Measurements from ENCODE around the gene FAM117B.

FAM117B gene

DNA sequence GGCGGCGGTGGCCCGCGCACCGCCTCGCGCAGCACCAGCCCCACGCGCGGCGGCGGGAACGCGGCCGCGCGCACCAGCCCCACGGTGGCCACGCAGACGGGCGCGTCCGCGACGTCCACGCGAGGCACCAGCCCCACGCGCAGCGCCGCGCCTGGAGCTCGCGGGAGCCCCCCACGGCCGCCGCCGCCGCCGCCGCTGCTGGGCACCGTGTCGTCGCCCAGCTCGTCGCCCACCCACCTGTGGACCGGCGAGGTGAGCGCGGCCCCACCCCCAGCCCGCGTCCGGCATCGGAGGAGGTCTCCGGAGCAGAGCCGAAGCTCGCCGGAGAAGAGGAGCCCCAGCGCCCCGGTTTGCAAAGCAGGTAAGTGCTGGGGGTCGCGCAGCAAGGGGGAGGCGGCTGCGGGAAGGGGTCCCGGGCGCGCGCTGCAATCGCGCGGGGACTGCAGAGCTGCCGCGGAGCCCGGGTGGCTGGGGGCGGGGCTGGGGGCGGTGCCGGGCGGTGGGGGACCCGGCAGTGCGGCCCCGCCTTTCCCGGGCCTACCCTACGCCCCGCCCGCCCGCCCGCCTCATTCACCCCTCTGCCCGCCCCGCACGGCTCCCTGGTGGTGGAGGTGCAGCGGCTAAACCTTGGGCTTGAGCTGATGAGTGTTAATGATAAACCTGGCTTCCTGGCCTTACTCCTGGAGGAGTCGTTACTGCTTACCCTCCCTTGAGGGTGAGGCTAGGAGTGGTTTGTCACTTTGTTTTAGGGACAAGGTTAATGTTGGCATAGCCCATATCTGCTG lies 851 bp downstream of the FAM117B start:
- peak overlapping the region; percentile 93 for H3K4me3 ChIP-seq (ENCODE audit: low read depth, low read length)
- TF ChIP-seq, protein P1, sequence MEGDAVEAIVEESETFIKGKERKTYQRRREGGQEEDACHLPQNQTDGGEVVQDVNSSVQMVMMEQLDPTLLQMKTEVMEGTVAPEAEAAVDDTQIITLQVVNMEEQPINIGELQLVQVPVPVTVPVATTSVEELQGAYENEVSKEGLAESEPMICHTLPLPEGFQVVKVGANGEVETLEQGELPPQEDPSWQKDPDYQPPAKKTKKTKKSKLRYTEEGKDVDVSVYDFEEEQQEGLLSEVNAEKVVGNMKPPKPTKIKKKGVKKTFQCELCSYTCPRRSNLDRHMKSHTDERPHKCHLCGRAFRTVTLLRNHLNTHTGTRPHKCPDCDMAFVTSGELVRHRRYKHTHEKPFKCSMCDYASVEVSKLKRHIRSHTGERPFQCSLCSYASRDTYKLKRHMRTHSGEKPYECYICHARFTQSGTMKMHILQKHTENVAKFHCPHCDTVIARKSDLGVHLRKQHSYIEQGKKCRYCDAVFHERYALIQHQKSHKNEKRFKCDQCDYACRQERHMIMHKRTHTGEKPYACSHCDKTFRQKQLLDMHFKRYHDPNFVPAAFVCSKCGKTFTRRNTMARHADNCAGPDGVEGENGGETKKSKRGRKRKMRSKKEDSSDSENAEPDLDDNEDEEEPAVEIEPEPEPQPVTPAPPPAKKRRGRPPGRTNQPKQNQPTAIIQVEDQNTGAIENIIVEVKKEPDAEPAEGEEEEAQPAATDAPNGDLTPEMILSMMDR (conservative IDR thresholded peaks at IDR 0.05; ENCODE audit: low read depth, low read length) = no peak
- peak; percentile 53 for DNase-seq (ENCODE audit: low read depth)

DNA sequence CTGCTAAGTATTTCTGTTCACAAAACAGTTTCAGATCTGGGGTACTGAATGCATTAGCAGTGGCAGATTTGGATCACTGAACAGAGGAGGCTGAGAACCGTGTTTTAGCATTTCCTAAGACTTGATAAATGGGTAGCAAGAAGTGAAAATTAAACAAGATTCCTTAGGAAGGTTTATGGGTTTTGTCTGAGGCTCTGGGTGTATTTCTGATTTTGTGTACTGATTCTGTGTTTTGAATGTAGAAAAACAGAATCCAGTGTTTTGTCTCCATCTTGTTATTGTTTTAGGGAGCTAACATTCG lies 1.4 kb downstream of the FAM117B start:
- TF ChIP-seq, protein P1 (conservative IDR thresholded peaks at IDR 0.05; ENCODE audit: low read depth, low read length) = no peak
- peak; percentile 28 for DNase-seq (ENCODE audit: low read depth)
- peak overlapping the region; percentile 93 for H3K4me3 ChIP-seq (ENCODE audit: low read depth, low read length)

DNA sequence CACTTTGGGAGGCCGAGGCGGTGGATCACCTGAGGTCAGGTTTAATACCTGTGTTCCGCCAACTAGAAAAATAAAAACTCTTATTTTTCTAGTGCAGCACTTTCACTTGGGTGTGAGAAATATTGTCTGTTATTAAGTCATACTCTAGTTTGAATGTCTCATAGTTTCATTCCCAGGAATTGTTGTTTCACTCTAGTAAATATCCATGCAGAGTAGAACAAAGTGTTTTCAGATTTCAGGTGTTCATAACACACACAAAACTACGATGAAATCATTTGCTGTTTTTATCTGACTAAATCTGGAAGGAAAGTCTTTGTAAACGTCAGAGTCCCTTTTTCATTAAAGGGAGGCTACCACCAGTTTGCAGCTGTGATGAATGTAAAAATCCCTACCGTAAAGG lies 4.0 kb downstream of the FAM117B start:
- TF ChIP-seq, protein P1 (conservative IDR thresholded peaks at IDR 0.05; ENCODE audit: low read depth, low read length) = no peak
- DNase-seq (ENCODE audit: low read depth) = no peak
- H3K4me3 ChIP-seq (ENCODE audit: low read depth, low read length) = no peak overlapping the region

DNA sequence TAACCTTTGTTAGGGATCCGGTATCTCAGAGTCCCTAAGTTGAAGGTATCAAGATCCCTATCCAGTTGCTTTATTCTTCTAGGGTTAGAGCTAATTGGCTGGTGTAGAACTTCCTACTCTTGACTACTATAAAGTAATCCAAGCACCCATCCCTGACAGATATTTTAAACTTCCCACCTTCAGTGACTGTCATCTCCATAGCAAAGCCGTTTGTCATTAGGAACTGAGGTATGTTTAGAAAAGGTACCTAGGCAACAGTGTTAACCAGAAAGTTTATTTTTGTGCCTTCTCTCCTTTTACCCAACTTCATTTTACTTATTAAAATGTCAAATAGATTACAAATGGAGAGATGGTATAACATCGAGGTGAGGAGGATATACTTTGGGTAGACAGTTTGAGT lies 4.5 kb downstream of the FAM117B start:
- no peak for DNase-seq (ENCODE audit: low read depth)
- TF ChIP-seq, protein P1 (conservative IDR thresholded peaks at IDR 0.05; ENCODE audit: low read depth, low read length) = no peak
- H3K4me3 ChIP-seq (ENCODE audit: low read depth, low read length) = no peak overlapping the region

DNA sequence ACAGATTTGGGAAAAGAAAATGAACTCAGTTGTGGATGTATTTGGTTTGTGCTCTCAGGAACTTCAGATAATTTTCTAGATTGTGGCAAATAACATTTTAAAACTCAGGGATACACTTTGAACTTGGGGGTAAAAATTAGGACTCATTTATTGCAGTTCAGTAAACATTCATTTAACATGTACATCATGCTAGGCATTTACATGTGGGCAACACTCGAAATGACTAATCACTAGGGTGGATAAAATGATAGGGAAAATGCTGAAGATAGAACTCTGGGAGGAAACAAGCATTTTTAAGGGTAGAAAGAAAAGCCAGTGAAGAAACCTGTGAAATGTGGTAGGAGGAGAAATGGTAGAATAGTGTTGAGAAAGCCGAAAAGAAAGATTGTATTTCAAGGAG lies 7.8 kb downstream of the FAM117B start:
- no peak for DNase-seq (ENCODE audit: low read depth)
- H3K4me3 ChIP-seq (ENCODE audit: low read depth, low read length) = no peak overlapping the region
- TF ChIP-seq, protein P1 (conservative IDR thresholded peaks at IDR 0.05; ENCODE audit: low read depth, low read length) = no peak

DNA sequence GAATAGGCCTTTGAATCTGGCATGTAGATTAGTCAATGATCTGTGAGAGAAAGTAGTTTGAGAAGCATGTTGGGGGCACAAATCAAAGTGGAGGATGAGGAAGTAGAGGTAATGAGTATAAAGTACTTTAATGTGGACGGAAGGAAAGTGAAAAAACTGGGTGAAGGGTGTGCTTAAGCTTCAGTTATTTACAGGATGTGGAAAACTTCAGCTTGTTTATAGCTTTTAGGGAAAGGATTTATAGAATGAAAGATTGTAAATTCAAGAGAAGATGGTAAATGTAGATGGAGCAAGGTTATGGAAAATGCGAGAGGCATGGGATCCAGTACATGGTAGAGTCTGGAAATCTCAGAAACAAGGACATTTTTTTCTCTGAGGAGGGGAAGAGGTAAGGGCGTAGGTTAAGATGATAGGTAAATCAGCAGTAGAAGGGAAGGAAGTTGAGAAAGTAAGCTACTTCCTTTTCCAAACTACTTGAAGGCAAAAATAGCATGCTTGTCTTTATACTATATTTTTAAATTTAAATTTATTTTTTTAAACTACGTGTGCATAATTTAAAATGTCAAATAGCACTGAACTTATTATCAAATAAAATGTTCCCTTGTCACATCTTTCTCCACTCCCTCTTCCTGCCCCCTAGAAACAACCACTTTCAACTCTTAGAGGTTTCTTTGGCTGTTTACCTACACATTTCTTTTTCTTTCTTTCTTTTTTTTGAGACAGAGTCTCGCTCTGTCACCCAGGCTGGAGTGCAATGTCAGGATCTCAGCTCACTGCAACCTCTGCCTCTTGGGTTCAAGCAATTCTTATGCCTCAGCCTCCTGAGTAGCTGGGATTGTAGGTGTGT lies 8.5 kb downstream of the FAM117B start:
- DNase-seq (ENCODE audit: low read depth) = no peak
- H3K4me3 ChIP-seq (ENCODE audit: low read depth, low read length) = no peak overlapping the region

More for the DNA sequence above, 8.5 kb downstream of the FAM117B start:
- TF ChIP-seq, protein P1 (conservative IDR thresholded peaks at IDR 0.05; ENCODE audit: low read depth, low read length) = no peak

Measured in choroid plexus epithelial cell (primary cell).